Endothelial cell of umbilical vein (primary cell): Measurements from ENCODE around the gene SUDS3. TPM values are rescaled to one million over a fixed set of nuclear protein-coding genes. Genes with fewer than 3 reads are reported as not detected.
A peak's percentile ranks its signal among the peaks of the same experiment; 100 is the strongest.

Source experiments
- BruUV-seq: library from RNA; stranded (reverse); fragments of 400-500 nt; replicated peaks from 2 replicates; lab custom pipeline; 2021; lab: Mats Ljungman, UMichigan
- CTCF ChIA-PET: fragments of 300-600, 350-600 bp; sonication (Branson Sonifier 250); formaldehyde crosslinking; loops from one replicate; lab custom pipeline; 2021; ENCODE audit warnings: antibody characterized with exemption, inconsistent platforms; lab: Charles Lee
- POLR2A ChIA-PET: fragments of 300-600, 350-600 bp; sonication (Branson Sonifier 250); formaldehyde crosslinking; loops from one replicate; lab custom pipeline; 2021; ENCODE audit warnings: antibody characterized with exemption, inconsistent platforms; lab: Charles Lee
- DNase-seq: peaks from one replicate; pipeline ENCODE4 v3.0.0-alpha.2; 2011; ENCODE audit warnings: low read depth, low spot score
- FAIRE-seq: peaks from 2 replicates; lab custom pipeline; 2011; peaks lifted over from hg19 to GRCh38; lab: Jason Lieb, UNC
- H2AFZ ChIP-seq: 2 replicates; pipeline ENCODE4 v1.6.0; 2012; ENCODE audit warnings: low read depth, low read length, control low read depth, inconsistent platforms
- H3K27ac ChIP-seq: 2 replicates; pipeline ENCODE4 v1.5.1; 2011; ENCODE audit warnings: low read depth, mild to moderate bottlenecking, control low read depth, low read length, moderate library complexity; ENCODE audit not compliant: insufficient read depth
- H3K27me3 ChIP-seq, 2 experiments: 2 replicates each; pipeline versions ENCODE4 v1.6.0 to v1.6.1; 2011; ENCODE audit warnings: low read length in 2 of 2, mixed read lengths in 1 of 2; ENCODE audit not compliant: control insufficient read depth in 2 of 2, insufficient read depth in 2 of 2
- H3K36me3 ChIP-seq, 2 experiments: 2 replicates in 1 of 2; 3 replicates in 1 of 2; pipeline ENCODE4 v1.5.1; 2011; ENCODE audit warnings: low read length in 2 of 2, mild to moderate bottlenecking in 1 of 2, moderate library complexity in 1 of 2; ENCODE audit not compliant: control insufficient read depth in 2 of 2, insufficient read depth in 2 of 2; ENCODE audit errors: extremely low read depth in 1 of 2
- H3K4me1 ChIP-seq: 3 replicates; pipeline ENCODE4 v1.5.1; 2011; ENCODE audit warnings: mild to moderate bottlenecking, low read length; ENCODE audit not compliant: control insufficient read depth, insufficient read depth; ENCODE audit errors: extremely low read depth
- H3K4me2 ChIP-seq: 2 replicates; pipeline ENCODE4 v1.6.1; 2011; ENCODE audit warnings: low read length, control low read depth, mixed read lengths; ENCODE audit not compliant: insufficient read depth
- H3K4me3 ChIP-seq, 3 experiments: fragments of 200-600 bp in 1 of 3; sonication (generic), shearing (Covaris generic) in 1 of 3; replicated peaks in 1 of 3; 2 replicates each; pipeline ENCODE4 v1.5.1; 2011 to 2016; ENCODE audit warnings: control low read depth in 3 of 3, low read length in 3 of 3, mild to moderate bottlenecking in 2 of 3, inconsistent platforms in 1 of 3, low read depth in 1 of 3, moderate library complexity in 1 of 3; ENCODE audit not compliant: insufficient read depth in 1 of 3
- H3K79me2 ChIP-seq: 2 replicates; pipeline ENCODE4 v1.6.0; 2012; ENCODE audit warnings: low read length, inconsistent platforms; ENCODE audit not compliant: control insufficient read depth, insufficient read depth
- H3K9ac ChIP-seq: replicated peaks from 2 replicates; pipeline ENCODE3; 2011; ENCODE audit warnings: low read length, control low read depth; ENCODE audit not compliant: insufficient read depth; ENCODE audit errors: extremely low read depth
- H3K9me1 ChIP-seq: replicated peaks from 3 replicates; pipeline ENCODE4 v1.6.0; 2011; ENCODE audit warnings: mild to moderate bottlenecking, low read length; ENCODE audit not compliant: control insufficient read depth, insufficient read depth; ENCODE audit errors: extremely low read depth
- H3K9me3 ChIP-seq: replicated peaks from 2 replicates; pipeline ENCODE4 v1.5.1; 2012; ENCODE audit warnings: low read length, inconsistent platforms; ENCODE audit not compliant: control insufficient read depth, insufficient read depth
- H4K20me1 ChIP-seq: replicated peaks from 2 replicates; pipeline ENCODE3; 2011; ENCODE audit warnings: mild to moderate bottlenecking, low read length; ENCODE audit not compliant: control insufficient read depth, insufficient read depth; ENCODE audit errors: extremely low read depth
- FOS ChIP-seq: IDR thresholded peaks from 2 replicates; pipeline ENCODE4 v1.6.1; 2011; ENCODE audit warnings: mild to moderate bottlenecking, low read length, moderate library complexity, borderline replicate concordance; ENCODE audit not compliant: insufficient read depth
- GATA2 ChIP-seq: IDR thresholded peaks from 2 replicates; pipeline ENCODE4 v1.7.0; 2011; ENCODE audit warnings: low read depth, mild to moderate bottlenecking, moderate library complexity, mixed read lengths, low read length; ENCODE audit not compliant: insufficient read length, insufficient read depth
- MYC ChIP-seq: IDR thresholded peaks from one replicate; pipeline ENCODE4 v1.6.1; 2011; ENCODE audit warnings: mild to moderate bottlenecking, low read depth, low read length
- dilution Hi-C: fragments of 300-500 bp; cut with MboI; formaldehyde crosslinking; loops from one replicate; pipeline ENCODE4 v1.15.0; 2019; ENCODE audit warnings: low sequenced_read_pairs; ENCODE audit not compliant: extremely low pct_ligation_motif_present
- intact Hi-C: fragments of 100-400 bp; cut with micrococcal nuclease; formaldehyde crosslinking; loops from one replicate; pipeline ENCODE4 v1.10.0; 2022
- polyA plus RNA-seq, 4 experiments: library from polyadenylated mRNA; depleted of rRNA in 3 of 4; stranded (reverse) in 3 of 4; unstranded in 1 of 4; fragments of >200 nt; gene quantifications; 2 replicates each; pipeline versions ENCODE4 v1.2.1 to v1.2.3, GENCODE V29; 2011 to 2012; ENCODE audit warnings: missing spikeins in 1 of 4
- total RNA-seq: library from RNA; stranded (reverse); gene quantifications from 2 replicates; pipeline ENCODE4 v1.2.3, GENCODE V29; 2021

Gene SUDS3
- total and polyA plus RNA-seq, 2 donors (not counting 3 experiments of a cell fraction or from before 2014, with no cell fraction given), result 16.9 to 27.4 TPM

DNA sequence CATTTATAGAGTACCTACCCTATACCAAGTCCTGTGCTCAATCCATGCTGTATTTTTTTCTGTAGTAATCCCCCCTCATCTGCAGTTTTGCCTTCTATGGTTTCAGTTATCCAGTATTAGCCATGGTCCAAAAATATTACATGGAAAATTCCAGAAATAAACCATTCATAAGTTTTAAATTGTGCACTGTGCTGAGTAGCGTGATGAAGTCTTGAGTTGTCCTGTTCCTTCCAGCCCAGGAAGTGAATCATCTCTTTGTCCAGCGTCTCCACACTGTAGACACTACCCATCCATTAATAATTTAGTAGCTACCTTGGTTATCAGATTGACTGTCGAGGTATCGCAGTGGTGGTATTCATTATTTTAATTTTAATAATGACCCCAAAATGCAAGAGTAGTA lies 54.2 kb downstream of the SUDS3 start:
- no peak for FAIRE-seq
- H2AFZ ChIP-seq, result no peak overlapping the region
- H3K4me2 ChIP-seq, result no peak overlapping the region
- H3K27me3 ChIP-seq, result no peaks in the 10 kb centered on the region
- H3K9me3 ChIP-seq, result no peaks in the 10 kb centered on the region
- ChIA-PET CTCF (no interaction called here), POLR2A (no interaction called here)
- TF ChIP-seq MYC, result no peak
- no peak for TF ChIP-seq GATA2
- peak; percentile 7 for TF ChIP-seq FOS
- no peaks in the 10 kb centered on the region for H3K79me2 ChIP-seq
- dilution Hi-C loops, result no loop called here
- H4K20me1 ChIP-seq, result no peaks in the 10 kb centered on the region
- H3K4me1 ChIP-seq, result no peaks in the 10 kb centered on the region
- H3K9me1 ChIP-seq, result no peaks in the 10 kb centered on the region
- no peak overlapping the region for H3K27ac ChIP-seq
- H3K4me3 ChIP-seq, result no peak overlapping the region
- H3K36me3 ChIP-seq, result no peaks in the 10 kb centered on the region
- DNase-seq, result no peak
- H3K9ac ChIP-seq, result no peak overlapping the region
- intact Hi-C loops, result no loop called here
- BruUV-seq, result no TSS peak

DNA sequence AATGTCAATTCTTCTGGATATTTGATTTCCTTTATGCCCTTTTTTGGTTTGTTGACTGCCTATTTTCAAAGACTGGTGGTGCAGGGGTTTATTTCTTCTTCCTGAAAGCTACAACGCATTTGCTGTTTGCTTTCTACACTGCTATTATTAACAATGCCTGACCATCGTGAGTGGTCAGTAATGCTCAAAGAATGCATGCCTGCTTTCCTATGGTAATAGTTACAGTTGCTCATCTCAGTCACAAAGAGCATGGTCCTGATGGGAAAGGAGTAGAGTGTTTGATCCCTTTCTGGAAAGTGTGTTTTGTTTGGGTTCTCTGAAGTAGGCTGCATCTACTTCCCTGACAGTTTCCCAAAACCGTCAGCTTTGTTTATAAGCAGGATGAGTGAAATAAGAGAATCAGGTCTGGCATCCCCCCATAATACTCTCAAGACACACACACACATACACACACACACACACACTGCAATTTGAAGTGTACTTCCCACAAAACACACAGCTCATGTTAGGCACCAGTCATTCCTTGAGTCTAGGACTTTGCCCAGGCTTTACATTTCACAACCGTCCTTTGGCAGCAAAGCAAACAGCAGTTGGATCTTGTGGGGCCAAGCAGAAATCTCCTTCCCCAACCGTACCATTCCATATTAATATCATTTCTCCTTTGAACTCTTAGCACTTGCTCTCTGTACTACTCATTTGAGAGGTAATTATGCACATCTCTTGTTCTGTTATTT lies 56.6 kb downstream of the SUDS3 start:
- TF ChIP-seq GATA2, result no peak
- no peak overlapping the region for H3K4me3 ChIP-seq
- H3K27ac ChIP-seq, result no peak overlapping the region
- CTCF ChIA-PET, result no interaction called here
- H3K4me2 ChIP-seq, result no peak overlapping the region
- H3K27me3 ChIP-seq, result no peaks in the 10 kb centered on the region
- no peaks in the 10 kb centered on the region for H4K20me1 ChIP-seq
- intact Hi-C loops, result no loop called here
- POLR2A ChIA-PET, result no interaction called here
- FAIRE-seq, result no peak
- H3K9ac ChIP-seq, result no peak overlapping the region
- H3K79me2 ChIP-seq, result no peaks in the 10 kb centered on the region
- H3K9me1 ChIP-seq, result no peaks in the 10 kb centered on the region
- BruUV-seq, result no TSS peak
- no peak for DNase-seq
- H3K4me1 ChIP-seq, result no peaks in the 10 kb centered on the region
- H3K36me3 ChIP-seq, result no peaks in the 10 kb centered on the region
- dilution Hi-C loops, result no loop called here
- no peak overlapping the region for H2AFZ ChIP-seq
- H3K9me3 ChIP-seq, result no peaks in the 10 kb centered on the region
